ENCODE data around the gene TAF15.

Gene TAF15

DNA sequence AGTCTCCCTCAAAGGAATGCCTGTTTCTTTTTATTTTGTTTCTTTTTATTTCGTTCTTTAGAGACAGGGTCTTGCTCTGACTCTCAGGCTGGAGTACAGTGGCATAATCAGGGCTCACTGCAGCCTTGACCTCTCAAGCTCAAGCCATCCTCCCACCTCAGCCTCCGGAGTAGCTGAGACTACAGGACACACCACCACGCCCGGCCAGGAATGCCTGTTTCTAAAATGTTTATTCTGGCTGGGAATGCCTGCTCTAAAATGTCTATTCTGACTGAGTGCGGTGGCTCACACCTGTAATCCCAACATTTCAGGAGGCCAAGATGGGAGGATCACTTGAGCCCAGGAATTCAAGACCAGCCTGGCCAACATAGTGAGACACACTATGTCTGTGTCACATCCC, 11.4 kb upstream of the TAF15 start:
- Histone ChIP-seq H2BK5ac (ENCODE audit: low read depth, low read length, poor library complexity) (no peak overlapping the region), H3K9me3 (ENCODE audit: insufficient read depth, low read depth, low read length) (no peaks in the 10 kb centered on the region), H4K91ac (ENCODE audit: low read depth, low read length) (no peak overlapping the region), H2AFZ (ENCODE audit: insufficient read depth, low read length, poor library complexity) (no peak overlapping the region), H2BK120ac (ENCODE audit: insufficient read depth, low read length, poor library complexity) (no peak overlapping the region), H4K12ac (ENCODE audit: low read depth, low read length) (no peak overlapping the region), H3K27ac (ENCODE audit: low read depth, low read length) (no peak overlapping the region), H3K79me1 (ENCODE audit: low read length) (peaks cover 4% of the 10 kb centered on the region), H3K4me2 (ENCODE audit: low read length) (no peak overlapping the region), H3K4ac (ENCODE audit: low read depth, low read length) (no peak overlapping the region), H3K79me2 (ENCODE audit: control insufficient read depth, insufficient read depth, low read length, poor library complexity) (no peaks in the 10 kb centered on the region), H3K9ac (ENCODE audit: low read length) (no peak overlapping the region), H3K18ac (ENCODE audit: low read length) (no peak overlapping the region), H3K14ac (ENCODE audit: low read length) (no peak overlapping the region), H2AK5ac (ENCODE audit: low read length) (no peak overlapping the region), H3K27me3 (ENCODE audit: insufficient read depth, low read length) (peaks cover 2% of the 10 kb centered on the region), H3K36me3 (ENCODE audit: control insufficient read depth in 1 of 2, insufficient read depth in 2 of 2, low read length in 2 of 2) (no peaks in the 10 kb centered on the region), H2BK12ac (ENCODE audit: low read length) (no peak overlapping the region), H3K4me3 (ENCODE audit: low read depth, low read length) (no peak overlapping the region), H3K23ac (ENCODE audit: low read length) (no peak overlapping the region), H4K8ac (ENCODE audit: low read depth, low read length) (no peak overlapping the region), H3K4me1 (ENCODE audit: control insufficient read depth in 1 of 2, insufficient read depth in 2 of 2, low read length in 2 of 2) (peaks cover 16 to 17% of the 10 kb centered on the region in 2 experiments)
- no peak for DNase-seq
- no CpG with 5 or more reads among the region's 5 CpGs for WGBS (ENCODE audit: extremely low coverage, insufficient coverage, insufficient read length)

DNA sequence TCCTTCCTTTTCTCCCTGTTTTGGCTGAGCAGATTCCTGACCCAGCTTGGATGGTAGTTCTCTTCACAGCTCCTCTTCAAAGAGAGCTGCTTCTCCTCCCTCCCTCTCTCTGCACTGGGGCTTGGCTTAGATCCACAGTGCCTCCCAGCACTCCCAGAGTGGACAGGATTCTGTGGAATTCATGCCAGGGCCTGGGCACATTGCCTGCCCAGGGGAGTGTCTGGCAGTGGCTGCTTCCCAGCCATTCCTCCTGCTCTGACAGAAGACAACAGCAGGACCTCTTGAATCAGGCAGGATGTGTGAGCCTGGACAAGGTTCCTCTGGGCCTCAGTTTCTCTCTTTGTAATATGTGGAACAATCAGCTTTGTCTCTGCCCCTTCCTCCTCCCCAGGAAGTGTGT, 9.3 kb upstream of the TAF15 start:
- no peak overlapping the region for H3K4me2 ChIP-seq (ENCODE audit: low read length)
- H4K12ac ChIP-seq (ENCODE audit: low read depth, low read length) = no peak overlapping the region
- H3K9ac ChIP-seq (ENCODE audit: low read length) = no peak overlapping the region
- no peaks in the 10 kb centered on the region for H3K79me2 ChIP-seq (ENCODE audit: control insufficient read depth, insufficient read depth, low read length, poor library complexity)
- H3K27ac ChIP-seq (ENCODE audit: low read depth, low read length) = no peak overlapping the region
- no peak overlapping the region for H3K14ac ChIP-seq (ENCODE audit: low read length)
- H3K27me3 ChIP-seq (ENCODE audit: insufficient read depth, low read length) = peaks cover 2% of the 10 kb centered on the region
- H3K18ac ChIP-seq (ENCODE audit: low read length) = no peak overlapping the region
- no peaks in the 10 kb centered on the region for H3K36me3 ChIP-seq (ENCODE audit: control insufficient read depth in 1 of 2, insufficient read depth in 2 of 2, low read length in 2 of 2)
- H2BK12ac ChIP-seq (ENCODE audit: low read length) = peak overlapping the region; percentile 82
- DNase-seq = no peak
- peaks cover 4% of the 10 kb centered on the region for H3K79me1 ChIP-seq (ENCODE audit: low read length)
- no peak overlapping the region for H4K8ac ChIP-seq (ENCODE audit: low read depth, low read length)
- H2AFZ ChIP-seq (ENCODE audit: insufficient read depth, low read length, poor library complexity) = no peak overlapping the region
- H3K23ac ChIP-seq (ENCODE audit: low read length) = no peak overlapping the region
- H3K4me1 ChIP-seq (ENCODE audit: control insufficient read depth in 1 of 2, insufficient read depth in 2 of 2, low read length in 2 of 2) = peaks cover 9 to 15% of the 10 kb centered on the region in 2 experiments
- no peak overlapping the region for H2BK120ac ChIP-seq (ENCODE audit: insufficient read depth, low read length, poor library complexity)
- peak overlapping the region; percentile 57 for H2AK5ac ChIP-seq (ENCODE audit: low read length)
- no peak overlapping the region for H2BK5ac ChIP-seq (ENCODE audit: low read depth, low read length, poor library complexity)
- no peak overlapping the region for H3K4ac ChIP-seq (ENCODE audit: low read depth, low read length)
- H3K9me3 ChIP-seq (ENCODE audit: insufficient read depth, low read depth, low read length) = no peaks in the 10 kb centered on the region
- H4K91ac ChIP-seq (ENCODE audit: low read depth, low read length) = peak overlapping the region; percentile 54
- no peak overlapping the region for H3K4me3 ChIP-seq (ENCODE audit: low read depth, low read length)

DNA sequence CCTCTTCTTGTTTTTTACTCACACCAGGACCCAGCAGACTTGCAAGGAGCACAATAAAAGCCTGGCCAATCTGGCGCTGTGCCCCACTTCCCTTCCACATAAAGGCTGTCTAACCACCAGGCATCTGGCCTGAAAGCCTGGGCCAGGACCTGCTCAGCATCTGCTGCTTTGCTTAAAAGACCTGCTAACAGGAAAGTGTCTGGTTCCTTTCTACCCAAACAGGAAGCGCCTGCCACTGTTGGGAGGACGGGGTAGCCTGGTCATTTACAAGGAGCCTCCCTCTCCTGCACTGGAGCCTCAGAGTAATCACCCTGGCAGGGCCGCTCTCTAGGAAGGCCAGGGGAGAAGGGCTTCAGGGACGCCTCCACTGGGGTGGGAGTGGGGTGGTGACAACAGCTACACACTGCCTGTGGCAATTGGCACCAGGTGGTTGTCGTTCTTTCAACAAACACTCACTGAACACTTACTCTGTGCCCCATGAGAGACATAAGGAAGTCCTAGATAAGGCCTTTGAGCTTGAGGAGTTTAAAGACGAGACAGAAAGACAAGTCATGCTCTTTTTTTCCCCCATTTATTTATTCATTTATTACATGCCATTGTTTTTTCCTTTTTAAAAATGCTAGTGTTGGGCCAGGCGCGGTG, 7.6 kb upstream of the TAF15 start:
- Histone ChIP-seq H3K27me3 (ENCODE audit: insufficient read depth, low read length) (no peaks in the 10 kb centered on the region), H4K12ac (ENCODE audit: low read depth, low read length) (no peak overlapping the region), H3K23ac (ENCODE audit: low read length) (no peak overlapping the region), H3K27ac (ENCODE audit: low read depth, low read length) (peak overlapping the region; percentile 44), H3K79me2 (ENCODE audit: control insufficient read depth, insufficient read depth, low read length, poor library complexity) (no peaks in the 10 kb centered on the region), H2BK120ac (ENCODE audit: insufficient read depth, low read length, poor library complexity) (no peak overlapping the region), H3K4me3 (ENCODE audit: low read depth, low read length) (no peak overlapping the region), H3K18ac (ENCODE audit: low read length) (no peak overlapping the region), H3K4me1 (ENCODE audit: control insufficient read depth in 1 of 2, insufficient read depth in 2 of 2, low read length in 2 of 2) (peaks cover 9 to 12% of the 10 kb centered on the region in 2 experiments), H4K91ac (ENCODE audit: low read depth, low read length) (no peak overlapping the region), H3K79me1 (ENCODE audit: low read length) (no peaks in the 10 kb centered on the region), H2BK5ac (ENCODE audit: low read depth, low read length, poor library complexity) (no peak overlapping the region), H2AFZ (ENCODE audit: insufficient read depth, low read length, poor library complexity) (no peak overlapping the region), H3K9me3 (ENCODE audit: insufficient read depth, low read depth, low read length) (peaks cover 1% of the 10 kb centered on the region), H4K8ac (ENCODE audit: low read depth, low read length) (no peak overlapping the region), H3K14ac (ENCODE audit: low read length) (no peak overlapping the region), H3K36me3 (ENCODE audit: control insufficient read depth in 1 of 2, insufficient read depth in 2 of 2, low read length in 2 of 2) (no peaks in the 10 kb centered on the region), H3K4ac (ENCODE audit: low read depth, low read length) (no peak overlapping the region), H2BK12ac (ENCODE audit: low read length) (no peak overlapping the region), H3K9ac (ENCODE audit: low read length) (no peak overlapping the region), H3K4me2 (ENCODE audit: low read length) (peak overlapping the region; percentile 17), H2AK5ac (ENCODE audit: low read length) (no peak overlapping the region)
- DNase-seq = no peak
- WGBS (ENCODE audit: extremely low coverage, insufficient coverage, insufficient read length) = no CpG with 5 or more reads among the region's 9 CpGs

DNA sequence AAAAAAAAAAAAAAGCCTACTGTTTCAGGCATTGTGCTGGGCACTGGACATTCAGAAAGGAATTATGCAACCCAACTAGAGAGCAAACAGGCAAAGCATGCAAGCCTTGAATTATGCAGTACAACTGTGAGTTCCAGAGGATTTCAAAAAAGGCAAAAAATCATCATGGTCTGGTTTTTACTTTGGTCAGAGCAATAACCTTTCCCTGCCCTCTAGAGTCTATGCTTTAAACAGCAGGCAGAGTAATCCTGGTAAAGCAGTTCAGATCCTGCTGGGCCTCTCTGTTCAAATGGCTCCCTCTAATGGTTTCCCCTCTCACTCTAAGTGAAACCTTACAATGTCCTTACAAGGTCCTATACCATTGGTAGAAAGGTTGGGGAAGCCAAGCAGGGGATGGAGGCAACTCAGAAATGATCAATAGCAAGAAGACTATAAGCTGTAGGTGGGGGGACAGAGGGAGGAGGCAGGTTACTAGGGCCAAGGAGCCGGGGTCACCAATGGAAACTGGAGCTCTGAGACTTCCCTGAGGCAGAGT, 4.6 kb upstream of the TAF15 start:
- Histone ChIP-seq H3K14ac (ENCODE audit: low read length) (no peak overlapping the region), H3K4me1 (ENCODE audit: control insufficient read depth in 1 of 2, insufficient read depth in 2 of 2, low read length in 2 of 2) (peaks cover 12% of the 10 kb centered on the region in 2 experiments), H2AK5ac (ENCODE audit: low read length) (no peak overlapping the region), H2BK5ac (ENCODE audit: low read depth, low read length, poor library complexity) (no peak overlapping the region), H2AFZ (ENCODE audit: insufficient read depth, low read length, poor library complexity) (no peak overlapping the region), H2BK12ac (ENCODE audit: low read length) (no peak overlapping the region), H3K4me2 (ENCODE audit: low read length) (no peak overlapping the region), H3K27ac (ENCODE audit: low read depth, low read length) (no peak overlapping the region), H3K23ac (ENCODE audit: low read length) (no peak overlapping the region), H3K27me3 (ENCODE audit: insufficient read depth, low read length) (no peaks in the 10 kb centered on the region), H3K18ac (ENCODE audit: low read length) (no peak overlapping the region), H3K9me3 (ENCODE audit: insufficient read depth, low read depth, low read length) (peaks cover 1% of the 10 kb centered on the region), H3K79me2 (ENCODE audit: control insufficient read depth, insufficient read depth, low read length, poor library complexity) (peaks cover 4% of the 10 kb centered on the region), H4K8ac (ENCODE audit: low read depth, low read length) (no peak overlapping the region), H2BK120ac (ENCODE audit: insufficient read depth, low read length, poor library complexity) (no peak overlapping the region), H3K4me3 (ENCODE audit: low read depth, low read length) (no peak overlapping the region), H3K79me1 (ENCODE audit: low read length) (peaks cover 6% of the 10 kb centered on the region), H3K36me3 (ENCODE audit: control insufficient read depth in 1 of 2, insufficient read depth in 2 of 2, low read length in 2 of 2) (no peaks in the 10 kb centered on the region), H4K91ac (ENCODE audit: low read depth, low read length) (no peak overlapping the region), H3K9ac (ENCODE audit: low read length) (no peak overlapping the region), H4K12ac (ENCODE audit: low read depth, low read length) (no peak overlapping the region), H3K4ac (ENCODE audit: low read depth, low read length) (no peak overlapping the region)
- no CpG with 5 or more reads among the region's 1 CpG for whole genome bisulfite sequencing (ENCODE audit: extremely low coverage, insufficient coverage, insufficient read length)
- peak; percentile 66 to 96 for DNase-seq

Measured in trophoblast cell (in vitro differentiated cells and primary cell).